Measurements from ENCODE around the gene TMIGD1.

DNA sequence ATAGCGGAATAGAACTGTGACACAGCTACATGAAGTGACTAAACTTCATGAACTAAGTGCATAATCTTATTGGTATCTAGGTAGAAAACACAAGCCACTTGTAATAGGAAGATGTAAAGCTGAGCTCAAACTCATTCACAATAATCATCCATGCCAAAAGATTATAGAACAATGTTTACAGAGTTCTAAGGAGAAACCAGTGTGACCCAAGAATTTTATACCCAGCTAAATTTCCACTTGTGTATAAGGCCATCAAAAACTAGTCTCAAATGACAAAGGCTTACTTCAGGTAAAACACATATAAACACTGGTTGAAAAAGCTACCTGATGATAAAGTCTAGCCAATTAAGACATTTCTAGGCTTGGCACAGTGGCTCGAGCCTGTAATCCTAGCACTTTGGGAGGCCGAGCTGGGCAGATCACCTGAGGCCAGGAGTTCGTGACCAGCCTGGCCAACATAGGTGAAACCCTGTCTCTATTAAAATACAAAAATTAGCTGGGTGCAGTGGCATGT is 28.0 kb upstream of the TMIGD1 start:
- TF ChIP-seq, protein P1, sequence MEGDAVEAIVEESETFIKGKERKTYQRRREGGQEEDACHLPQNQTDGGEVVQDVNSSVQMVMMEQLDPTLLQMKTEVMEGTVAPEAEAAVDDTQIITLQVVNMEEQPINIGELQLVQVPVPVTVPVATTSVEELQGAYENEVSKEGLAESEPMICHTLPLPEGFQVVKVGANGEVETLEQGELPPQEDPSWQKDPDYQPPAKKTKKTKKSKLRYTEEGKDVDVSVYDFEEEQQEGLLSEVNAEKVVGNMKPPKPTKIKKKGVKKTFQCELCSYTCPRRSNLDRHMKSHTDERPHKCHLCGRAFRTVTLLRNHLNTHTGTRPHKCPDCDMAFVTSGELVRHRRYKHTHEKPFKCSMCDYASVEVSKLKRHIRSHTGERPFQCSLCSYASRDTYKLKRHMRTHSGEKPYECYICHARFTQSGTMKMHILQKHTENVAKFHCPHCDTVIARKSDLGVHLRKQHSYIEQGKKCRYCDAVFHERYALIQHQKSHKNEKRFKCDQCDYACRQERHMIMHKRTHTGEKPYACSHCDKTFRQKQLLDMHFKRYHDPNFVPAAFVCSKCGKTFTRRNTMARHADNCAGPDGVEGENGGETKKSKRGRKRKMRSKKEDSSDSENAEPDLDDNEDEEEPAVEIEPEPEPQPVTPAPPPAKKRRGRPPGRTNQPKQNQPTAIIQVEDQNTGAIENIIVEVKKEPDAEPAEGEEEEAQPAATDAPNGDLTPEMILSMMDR (conservative IDR thresholded peaks at IDR 0.05 in 1 of 2, IDR thresholded peaks at IDR 0.05 in 1 of 2; ENCODE audit: low read depth in 1 of 2, low read length in 2 of 2) = no peak
- no peak for TF ChIP-seq EZH2 (IDR thresholded peaks at IDR 0.05; ENCODE audit: low read length, missing control alignments)
